Cardiac muscle cell (in vitro differentiated cells and primary cell): Measurements from ENCODE around the gene ZNF184. TPM values are rescaled to one million over a fixed set of nuclear protein-coding genes. Genes with fewer than 3 reads are reported as not detected.

Source experiments
- DNase-seq, 2 donors: peaks; one replicate each; pipeline versions ENCODE4 v3.0.0 to v3.0.0-alpha.2; 2010 to 2017; ENCODE audit warnings: low read depth in 1 of 2, low spot score in 1 of 2
- H3K27ac ChIP-seq: fragments of 200-600 bp; sonication (generic); 2 replicates; pipeline ENCODE4 v1.5.1; 2016
- H3K27me3 ChIP-seq: fragments of 200-600 bp; sonication (generic); 2 replicates; pipeline ENCODE4 v1.6.0; 2016; ENCODE audit warnings: control low read depth
- H3K36me3 ChIP-seq: fragments of 200-600 bp; sonication (generic); 2 replicates; pipeline ENCODE4 v1.5.1; 2016; ENCODE audit warnings: control low read depth
- H3K4me1 ChIP-seq: fragments of 200-600 bp; sonication (generic); 2 replicates; pipeline ENCODE4 v1.8.1; 2017; ENCODE audit warnings: low read depth, mild to moderate bottlenecking, mixed run types
- H3K4me3 ChIP-seq: fragments of 200-600 bp; sonication (generic); 2 replicates; pipeline ENCODE4 v1.5.1; 2016; ENCODE audit warnings: mild to moderate bottlenecking
- H3K9me3 ChIP-seq: fragments of 200-600 bp; sonication (generic); 2 replicates; pipeline ENCODE4 v1.5.1; 2017; ENCODE audit warnings: low read depth, mild to moderate bottlenecking, control low read depth
- CTCF ChIP-seq: IDR thresholded peaks from 2 replicates; pipeline ENCODE4 v1.5.1; 2012; ENCODE audit warnings: low read depth, mild to moderate bottlenecking, low read length
- polyA plus RNA-seq: library from polyadenylated mRNA; unstranded; fragments of >200 nt; fragmentation: Nextera tagmentation; extraction: Ambion mirVana; gene quantifications from 2 replicates; pipeline ENCODE4 v1.2.1, GENCODE V29; 2016
- total RNA-seq: library from RNA; depleted of rRNA; stranded (reverse); fragments of >200 nt; gene quantifications from 2 replicates; pipeline ENCODE4 v1.2.3, GENCODE V29; 2016

Gene ZNF184
- total and polyA plus RNA-seq, 2 experiments from 2014 or later = 4.9 to 5.1 TPM

GRCh38 chr6:27494103-27494502 lies 21.2 kb upstream of the ZNF184 start:
- H3K36me3 ChIP-seq = no peaks in the 10 kb centered on the region
- H3K27me3 ChIP-seq = peaks cover 29% of the 10 kb centered on the region
- no peak for DNase-seq
- no peak for TF ChIP-seq CTCF
- H3K4me3 ChIP-seq = no peak overlapping the region
- no peaks in the 10 kb centered on the region for H3K9me3 ChIP-seq
- H3K27ac ChIP-seq = no peak overlapping the region
- no peaks in the 10 kb centered on the region for H3K4me1 ChIP-seq

- H3K36me3 ChIP-seq = no peaks in the 10 kb centered on the region
- TF ChIP-seq CTCF = no peak
- no peaks in the 10 kb centered on the region for H3K4me1 ChIP-seq
- H3K27me3 ChIP-seq = peaks cover 19% of the 10 kb centered on the region
- DNase-seq = no peak
- no peaks in the 10 kb centered on the region for H3K9me3 ChIP-seq
- H3K4me3 ChIP-seq = no peak overlapping the region
- no peak overlapping the region for H3K27ac ChIP-seq
Observed at GRCh38 chr6:27492631-27493190, 19.8 kb upstream of the ZNF184 start.

DNA sequence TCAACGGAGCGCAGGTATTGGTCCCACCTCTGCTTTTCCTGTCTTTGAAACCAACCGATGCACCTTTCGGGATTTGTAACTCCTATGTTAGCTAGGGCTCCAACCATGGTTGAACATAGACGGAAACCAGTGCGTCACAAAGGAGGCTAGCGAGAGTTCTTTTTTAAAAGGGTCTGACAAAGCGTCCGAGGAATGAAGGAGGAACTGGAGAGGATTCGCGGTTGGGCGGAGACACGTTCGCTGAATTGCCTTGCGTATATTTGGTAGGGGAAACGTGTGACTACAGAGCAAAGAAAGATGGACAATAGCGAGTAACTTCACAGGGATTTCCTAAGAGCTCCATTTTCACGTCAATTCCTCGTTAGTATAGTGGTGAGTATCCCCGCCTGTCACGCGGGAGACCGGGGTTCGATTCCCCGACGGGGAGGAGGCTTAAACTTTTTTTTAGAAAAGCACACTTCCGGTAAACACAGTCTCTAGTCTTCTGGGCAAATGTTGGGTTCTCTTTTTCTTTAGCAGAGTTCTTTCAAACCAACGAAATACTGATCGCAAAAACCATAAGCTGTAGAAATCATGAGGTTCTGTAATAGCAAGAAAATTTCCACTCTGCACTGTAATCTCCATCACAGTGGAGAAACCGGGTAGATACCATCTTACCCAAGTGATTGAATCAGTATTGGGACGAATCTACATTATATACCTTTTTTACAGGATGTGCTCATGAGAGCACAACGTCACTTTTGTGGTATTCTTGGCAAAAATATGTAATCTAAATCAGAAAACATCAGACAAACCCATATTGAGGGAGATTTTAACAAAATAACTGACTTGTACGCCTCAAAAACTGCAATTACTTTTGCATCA lies 6.6 kb upstream of the ZNF184 start:
- Histone ChIP-seq H3K36me3 (no peaks in the 10 kb centered on the region), H3K4me3 (peak overlapping the region; percentile 82), H3K4me1 (no peaks in the 10 kb centered on the region), H3K27me3 (no peaks in the 10 kb centered on the region), H3K27ac (peak overlapping the region; percentile 77), H3K9me3 (no peaks in the 10 kb centered on the region)
- peak; percentile 75 to 95 for DNase-seq
- no peak for TF ChIP-seq CTCF

- no peak for TF ChIP-seq CTCF
- Histone ChIP-seq H3K27me3 (no peaks in the 10 kb centered on the region), H3K4me3 (peak overlapping the region; percentile 82), H3K4me1 (no peaks in the 10 kb centered on the region), H3K36me3 (no peaks in the 10 kb centered on the region), H3K9me3 (no peaks in the 10 kb centered on the region), H3K27ac (peak overlapping the region; percentile 77)
- DNase-seq = peak; percentile 76 to 90
Observed at GRCh38 chr6:27478706-27479318, 5.9 kb upstream of the ZNF184 start.

DNA sequence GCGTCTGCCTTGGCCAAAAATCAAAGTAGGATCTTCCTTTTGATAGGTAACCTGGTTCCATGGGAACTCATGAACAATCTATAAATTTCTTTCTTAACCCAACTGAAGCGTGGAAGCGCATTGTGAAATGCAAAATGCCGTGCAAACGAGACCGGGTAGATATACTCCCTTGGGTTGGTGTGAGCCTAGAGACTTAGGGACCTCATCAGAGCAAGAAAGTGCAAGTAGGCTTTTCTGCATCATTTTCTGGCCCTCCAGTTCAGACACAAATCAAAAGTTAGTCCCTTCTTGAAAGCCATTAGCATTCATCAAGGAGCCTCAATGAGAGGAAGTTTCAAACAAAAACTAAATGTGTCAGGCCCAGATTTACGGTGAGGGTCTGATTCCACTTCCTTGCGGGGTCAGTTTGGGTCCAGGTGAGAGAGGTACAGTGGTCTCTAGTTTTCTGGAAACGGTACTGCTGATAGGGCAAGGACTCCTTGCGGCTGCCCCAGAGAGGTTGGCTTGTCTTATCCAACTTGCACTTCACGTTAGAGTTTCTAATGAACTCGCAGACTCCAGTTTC lies 5.3 kb upstream of the ZNF184 start:
- peak in 1 of 2 donors; percentile 47 for DNase-seq

More for the DNA sequence above, 5.3 kb upstream of the ZNF184 start:
- Histone ChIP-seq H3K4me3 (peak overlapping the region; percentile 82), H3K27ac (no peak overlapping the region), H3K36me3 (no peaks in the 10 kb centered on the region), H3K27me3 (no peaks in the 10 kb centered on the region), H3K9me3 (no peaks in the 10 kb centered on the region), H3K4me1 (no peaks in the 10 kb centered on the region)
- TF ChIP-seq CTCF = no peak
